H9 (cell line): ENCODE results near the gene EDAR. TPM values are rescaled to one million over a fixed set of nuclear protein-coding genes. Genes with fewer than 3 reads are reported as not detected.

Experiments
- DNase-seq: peaks from one replicate; pipeline ENCODE4 v3.0.0-alpha.2; 2017
- H2AFZ ChIP-seq: one replicate; pipeline ENCODE4 v1.6.1; 2013; ENCODE audit warnings: mild to moderate bottlenecking, low read length, control low read depth, moderate library complexity
- H2AK5ac ChIP-seq: 2 replicates; pipeline ENCODE4 v1.6.1; 2013; ENCODE audit warnings: low read length, control low read depth, mixed read lengths; ENCODE audit not compliant: insufficient read length
- H2BK120ac ChIP-seq: one replicate; pipeline ENCODE4 v1.6.1; 2013; ENCODE audit warnings: low read depth, mild to moderate bottlenecking, low read length, control low read depth, inconsistent platforms; ENCODE audit not compliant: poor library complexity, severe bottlenecking
- H2BK12ac ChIP-seq: 2 replicates; pipeline ENCODE4 v1.6.1; 2013; ENCODE audit warnings: low read length, control low read depth, mixed read lengths, low read depth; ENCODE audit not compliant: insufficient read length
- H2BK15ac ChIP-seq: 2 replicates; pipeline ENCODE4 v1.6.1; 2013; ENCODE audit warnings: low read depth, low read length, control low read depth
- H2BK20ac ChIP-seq: one replicate; pipeline ENCODE4 v1.6.1; 2013; ENCODE audit warnings: low read depth, mild to moderate bottlenecking, low read length, control low read depth, inconsistent platforms; ENCODE audit not compliant: poor library complexity, severe bottlenecking
- H2BK5ac ChIP-seq: 2 replicates; pipeline ENCODE4 v1.6.1; 2013; ENCODE audit warnings: low read length, control low read depth, mixed read lengths; ENCODE audit not compliant: insufficient read length
- H3K14ac ChIP-seq: 2 replicates; pipeline ENCODE4 v1.6.1; 2013; ENCODE audit warnings: low read length, control low read depth; ENCODE audit not compliant: insufficient read depth
- H3K18ac ChIP-seq: 2 replicates; pipeline ENCODE4 v1.6.1; 2013; ENCODE audit warnings: low read depth, mild to moderate bottlenecking, mixed read lengths, low read length, control low read depth; ENCODE audit not compliant: insufficient read length
- H3K23ac ChIP-seq: 2 replicates; pipeline ENCODE4 v1.6.1; 2013; ENCODE audit warnings: low read length, control low read depth, mixed read lengths, low read depth; ENCODE audit not compliant: insufficient read length
- H3K23me2 ChIP-seq: 2 replicates; pipeline ENCODE4 v1.6.1; 2013; ENCODE audit warnings: low read depth, mild to moderate bottlenecking, mixed read lengths, low read length, control low read depth; ENCODE audit not compliant: insufficient read length, poor library complexity, severe bottlenecking
- H3K27ac ChIP-seq: 2 replicates; pipeline ENCODE4 v1.5.1; 2013; ENCODE audit warnings: low read length, control low read depth, mixed read lengths, low read depth; ENCODE audit not compliant: insufficient read length
- H3K27me3 ChIP-seq: 2 replicates; pipeline ENCODE4 v1.6.1; 2013; ENCODE audit warnings: low read length, control low read depth, inconsistent platforms; ENCODE audit not compliant: insufficient read depth
- H3K4ac ChIP-seq: 2 replicates; pipeline ENCODE4 v1.6.1; 2013; ENCODE audit warnings: low read depth, mild to moderate bottlenecking, control low read depth, inconsistent platforms, low read length, moderate library complexity
- H3K4me1 ChIP-seq: 2 replicates; pipeline ENCODE4 v1.6.1; 2013; ENCODE audit warnings: low read length, control low read depth, inconsistent platforms; ENCODE audit not compliant: insufficient read depth
- H3K4me2 ChIP-seq: 2 replicates; pipeline ENCODE4 v1.6.1; 2013; ENCODE audit warnings: low read length, control low read depth, mixed read lengths; ENCODE audit not compliant: insufficient read length, insufficient read depth
- H3K56ac ChIP-seq: 2 replicates; pipeline ENCODE4 v1.6.1; 2013; ENCODE audit warnings: low read depth, mild to moderate bottlenecking, mixed read lengths, low read length, control low read depth; ENCODE audit not compliant: insufficient read length
- H3K79me1 ChIP-seq: 2 replicates; pipeline ENCODE4 v1.6.1; 2013; ENCODE audit warnings: low read depth, mild to moderate bottlenecking, moderate library complexity, low read length, control low read depth, inconsistent platforms; ENCODE audit not compliant: insufficient read depth, poor library complexity, severe bottlenecking
- H3K79me2 ChIP-seq: 2 replicates; pipeline ENCODE4 v1.6.1; 2013; ENCODE audit warnings: low read length, control low read depth, inconsistent platforms; ENCODE audit not compliant: insufficient read depth
- H3K9ac ChIP-seq: 2 replicates; pipeline ENCODE4 v1.6.1; 2013; ENCODE audit warnings: low read length, control low read depth, mixed read lengths; ENCODE audit not compliant: insufficient read length; ENCODE audit errors: extremely low read depth
- H3K9me3 ChIP-seq: one replicate; pipeline ENCODE4 v1.6.1; 2013; ENCODE audit warnings: low read depth, low read length, inconsistent platforms; ENCODE audit not compliant: control insufficient read depth
- H3T11ph ChIP-seq: one replicate; pipeline ENCODE4 v1.6.1; 2013; ENCODE audit warnings: mild to moderate bottlenecking, low read length, control low read depth, inconsistent platforms
- H4K20me1 ChIP-seq: one replicate; pipeline ENCODE4 v1.6.1; 2013; ENCODE audit not compliant: control insufficient read depth, insufficient read length, insufficient read depth
- H4K5ac ChIP-seq: 2 replicates; pipeline ENCODE4 v1.6.1; 2013; ENCODE audit warnings: low read depth, mild to moderate bottlenecking, mixed read lengths, low read length, control low read depth; ENCODE audit not compliant: insufficient read length
- H4K8ac ChIP-seq: replicated peaks from 2 replicates; pipeline ENCODE4 v1.6.1; 2013; ENCODE audit warnings: low read length, control low read depth, mixed read lengths, low read depth; ENCODE audit not compliant: insufficient read length
- H4K91ac ChIP-seq: 2 replicates; pipeline ENCODE4 v1.6.1; 2013; ENCODE audit warnings: low read depth, mild to moderate bottlenecking, moderate library complexity, mixed read lengths, low read length, control low read depth; ENCODE audit not compliant: insufficient read length
- H3K27ac Mint-ChIP-seq, 3 experiments: 2 replicates in 2 of 3; 3 replicates in 1 of 3; pipeline ENCODE4 v1.8.0; 2020 to 2021; ENCODE audit warnings: mixed read lengths in 3 of 3, mild to moderate bottlenecking in 1 of 3, moderate library complexity in 1 of 3
- H3K27me3 Mint-ChIP-seq: 2 replicates; pipeline ENCODE4 v1.8.0; 2021; ENCODE audit warnings: low read depth, mild to moderate bottlenecking, moderate library complexity, mixed read lengths
- H3K36me3 Mint-ChIP-seq, 3 experiments: 2 replicates in 2 of 3; 3 replicates in 1 of 3; pipeline ENCODE4 v1.8.0; 2020 to 2021; ENCODE audit warnings: low read depth in 3 of 3, mixed read lengths in 3 of 3; ENCODE audit not compliant: insufficient read depth in 1 of 3
- H3K4me1 Mint-ChIP-seq, 2 experiments: 2 replicates each; pipeline ENCODE4 v1.8.0; 2020; ENCODE audit warnings: mixed read lengths in 2 of 2
- H3K4me3 Mint-ChIP-seq, 2 experiments: 2 replicates in 1 of 2; 3 replicates in 1 of 2; pipeline ENCODE4 v1.8.0; 2020 to 2021; ENCODE audit warnings: mild to moderate bottlenecking in 2 of 2, mixed read lengths in 2 of 2, moderate library complexity in 1 of 2
- H3K9me3 Mint-ChIP-seq, 2 experiments: 2 replicates in 1 of 2; 3 replicates in 1 of 2; pipeline ENCODE4 v1.8.0; 2020; ENCODE audit warnings: mild to moderate bottlenecking in 2 of 2, mixed read lengths in 2 of 2, moderate library complexity in 1 of 2
- WGBS: extraction: QIAGEN DNeasy Blood & Tissue Kit; methylation state at CpG from one replicate; pipeline ENCODE4 v1.1.7; 2013; ENCODE audit warnings: missing lambda C conversion rate, low lambda C conversion rate, mixed read lengths; ENCODE audit not compliant: insufficient read length; ENCODE audit errors: extremely low coverage; 5-methylcytosine and 5-hydroxymethylcytosine counted together
- total RNA-seq: library from RNA; stranded (reverse); gene quantifications from 2 replicates; pipeline ENCODE4 v1.2.1, GENCODE V29; 2021
- TF ChIP-seq, protein P1 (sequence below): fragments of 200-600 bp; sonication (generic); conservative IDR thresholded peaks from 3 replicates; pipeline ENCODE4 v1.8.0; 2021; ENCODE audit warnings: antibody characterized with exemption, mild to moderate bottlenecking

The EDAR gene
- total RNA-seq, 1 experiment from 2014 or later, result not detected

DNA sequence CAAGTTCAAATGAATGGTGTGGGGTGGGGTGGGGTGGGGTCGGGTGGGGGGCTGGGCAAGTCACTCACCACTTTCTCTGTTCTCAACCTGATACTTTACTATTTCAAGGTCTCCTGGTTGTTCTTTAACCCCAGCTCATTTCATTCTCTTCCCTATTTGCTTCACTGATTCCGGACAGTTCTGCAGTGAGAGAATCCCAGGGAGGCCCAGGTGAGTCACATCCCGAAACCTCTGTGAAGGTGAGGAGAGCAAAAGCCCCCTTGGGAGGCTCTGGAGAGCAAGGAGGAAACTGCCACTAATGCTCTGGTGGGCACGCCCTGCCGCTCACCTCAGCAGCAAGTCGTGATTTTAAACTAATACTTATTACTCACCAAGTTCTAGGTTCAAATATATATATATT, 8.9 kb downstream of the EDAR start:
- H2AFZ ChIP-seq, result no peak overlapping the region
- no peak overlapping the region for H4K8ac ChIP-seq
- H2BK15ac ChIP-seq, result no peak overlapping the region
- WGBS, result no CpG with 5 or more reads among the region's 6 CpGs
- Mint-ChIP-seq H3K36me3 (no peaks in the 10 kb centered on the region; a peak in 1 of 7 replicates), H3K27me3 (peaks cover 13% of the 10 kb centered on the region), H3K27ac (no peak overlapping the region), H3K9me3 (no peaks in the 10 kb centered on the region), H3K4me1 (peaks cover 0 to 5% of the 10 kb centered on the region in 2 experiments; a peak in 1 of 4 replicates), H3K4me3 (no peak overlapping the region)
- no peak overlapping the region for H3K9ac ChIP-seq
- no peak overlapping the region for H3T11ph ChIP-seq
- no peak overlapping the region for H3K14ac ChIP-seq
- no peak overlapping the region for H3K18ac ChIP-seq
- H4K20me1 ChIP-seq, result no peaks in the 10 kb centered on the region
- no peak overlapping the region for H3K4ac ChIP-seq
- H4K5ac ChIP-seq, result no peak overlapping the region
- DNase-seq, result no peak
- H2BK120ac ChIP-seq, result no peak overlapping the region
- no peak overlapping the region for H3K4me2 ChIP-seq
- H2BK12ac ChIP-seq, result no peak overlapping the region
- H2BK5ac ChIP-seq, result no peak overlapping the region
- H3K23me2 ChIP-seq, result no peaks in the 10 kb centered on the region
- H3K23ac ChIP-seq, result no peak overlapping the region
- H3K4me1 ChIP-seq, result no peaks in the 10 kb centered on the region
- TF ChIP-seq, protein P1, sequence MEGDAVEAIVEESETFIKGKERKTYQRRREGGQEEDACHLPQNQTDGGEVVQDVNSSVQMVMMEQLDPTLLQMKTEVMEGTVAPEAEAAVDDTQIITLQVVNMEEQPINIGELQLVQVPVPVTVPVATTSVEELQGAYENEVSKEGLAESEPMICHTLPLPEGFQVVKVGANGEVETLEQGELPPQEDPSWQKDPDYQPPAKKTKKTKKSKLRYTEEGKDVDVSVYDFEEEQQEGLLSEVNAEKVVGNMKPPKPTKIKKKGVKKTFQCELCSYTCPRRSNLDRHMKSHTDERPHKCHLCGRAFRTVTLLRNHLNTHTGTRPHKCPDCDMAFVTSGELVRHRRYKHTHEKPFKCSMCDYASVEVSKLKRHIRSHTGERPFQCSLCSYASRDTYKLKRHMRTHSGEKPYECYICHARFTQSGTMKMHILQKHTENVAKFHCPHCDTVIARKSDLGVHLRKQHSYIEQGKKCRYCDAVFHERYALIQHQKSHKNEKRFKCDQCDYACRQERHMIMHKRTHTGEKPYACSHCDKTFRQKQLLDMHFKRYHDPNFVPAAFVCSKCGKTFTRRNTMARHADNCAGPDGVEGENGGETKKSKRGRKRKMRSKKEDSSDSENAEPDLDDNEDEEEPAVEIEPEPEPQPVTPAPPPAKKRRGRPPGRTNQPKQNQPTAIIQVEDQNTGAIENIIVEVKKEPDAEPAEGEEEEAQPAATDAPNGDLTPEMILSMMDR, result no peak
- no peak overlapping the region for H3K56ac ChIP-seq
- no peaks in the 10 kb centered on the region for H3K79me1 ChIP-seq
- no peak overlapping the region for H2AK5ac ChIP-seq
- no peak overlapping the region for H3K27ac ChIP-seq
- no peaks in the 10 kb centered on the region; the same call in 1 of the 2 replicates for H3K27me3 ChIP-seq
- H3K9me3 ChIP-seq, result no peaks in the 10 kb centered on the region
- H4K91ac ChIP-seq, result no peak overlapping the region
- no peaks in the 10 kb centered on the region for H3K79me2 ChIP-seq
- no peak overlapping the region for H2BK20ac ChIP-seq
